Mammary epithelial cell (primary cell): ENCODE results near the gene GAP43.

Experiments
- EZH2 ChIP-seq: IDR thresholded peaks from 2 replicates; pipeline ENCODE4 v1.6.1; 2012; ENCODE audit warnings: low read length, inconsistent platforms, borderline replicate concordance
- TF ChIP-seq, protein P1 (sequence below), 2 donors: IDR thresholded peaks in 1 of 2; conservative IDR thresholded peaks in 1 of 2; 2 replicates each; pipeline ENCODE4 v1.5.1; 2011 to 2012; ENCODE audit warnings: inconsistent platforms in 2 of 2, low read length in 2 of 2, mild to moderate bottlenecking in 2 of 2, control low read depth in 1 of 2, low read depth in 1 of 2; ENCODE audit not compliant: insufficient read depth in 1 of 2; ENCODE audit errors: extremely low read depth in 1 of 2

- TF ChIP-seq, protein P1, sequence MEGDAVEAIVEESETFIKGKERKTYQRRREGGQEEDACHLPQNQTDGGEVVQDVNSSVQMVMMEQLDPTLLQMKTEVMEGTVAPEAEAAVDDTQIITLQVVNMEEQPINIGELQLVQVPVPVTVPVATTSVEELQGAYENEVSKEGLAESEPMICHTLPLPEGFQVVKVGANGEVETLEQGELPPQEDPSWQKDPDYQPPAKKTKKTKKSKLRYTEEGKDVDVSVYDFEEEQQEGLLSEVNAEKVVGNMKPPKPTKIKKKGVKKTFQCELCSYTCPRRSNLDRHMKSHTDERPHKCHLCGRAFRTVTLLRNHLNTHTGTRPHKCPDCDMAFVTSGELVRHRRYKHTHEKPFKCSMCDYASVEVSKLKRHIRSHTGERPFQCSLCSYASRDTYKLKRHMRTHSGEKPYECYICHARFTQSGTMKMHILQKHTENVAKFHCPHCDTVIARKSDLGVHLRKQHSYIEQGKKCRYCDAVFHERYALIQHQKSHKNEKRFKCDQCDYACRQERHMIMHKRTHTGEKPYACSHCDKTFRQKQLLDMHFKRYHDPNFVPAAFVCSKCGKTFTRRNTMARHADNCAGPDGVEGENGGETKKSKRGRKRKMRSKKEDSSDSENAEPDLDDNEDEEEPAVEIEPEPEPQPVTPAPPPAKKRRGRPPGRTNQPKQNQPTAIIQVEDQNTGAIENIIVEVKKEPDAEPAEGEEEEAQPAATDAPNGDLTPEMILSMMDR (conservative IDR thresholded peaks at IDR 0.05 in 1 of 2, IDR thresholded peaks at IDR 0.05 in 1 of 2; ENCODE audit: extremely low read depth in 1 of 2, insufficient read depth in 1 of 2, low read depth in 1 of 2, low read length in 2 of 2) = no peak
- no peak for TF ChIP-seq EZH2
These were observed 87.5 kb downstream of the GAP43 start for GRCh38 chr3:115710799-115711198.
